WTC11 (cell line): ENCODE data around the gene ATP6V1D. TPM values are rescaled to one million over a fixed set of nuclear protein-coding genes. Genes with fewer than 3 reads are reported as not detected.

Experiments
- ATAC-seq: fragments of 200-7000 bp; cut with Tn5 transposase; 2 replicates; pipeline ENCODE4 v1.10.0; 2021; ENCODE audit warnings: mild to moderate bottlenecking, moderate library complexity
- Bru-seq: library from RNA; stranded (reverse); fragments of 400-500 nt; gene quantifications from one replicate; lab custom pipeline; 2021; lab: Mats Ljungman, UMichigan
- CTCF ChIA-PET: fragments of 300-600 bp; sonication (Branson Sonifier 250); formaldehyde crosslinking; loops from one replicate; lab custom pipeline; 2021; ENCODE audit warnings: antibody characterized with exemption; lab: Charles Lee
- POLR2A ChIA-PET: fragments of 350-600 bp; sonication (Branson Sonifier 250); formaldehyde crosslinking; loops from one replicate; lab custom pipeline; 2021; ENCODE audit warnings: antibody characterized with exemption; lab: Charles Lee
- DNase-seq: peaks from one replicate; pipeline ENCODE4 v3.0.0; 2021; ENCODE audit warnings: low spot score
- H3K27ac Mint-ChIP-seq: 2 replicates; pipeline ENCODE4 v1.8.0; 2021; ENCODE audit warnings: mixed read lengths
- H3K27me3 Mint-ChIP-seq: 2 replicates; pipeline ENCODE4 v1.8.0; 2021; ENCODE audit warnings: low read depth, mild to moderate bottlenecking, moderate library complexity, mixed read lengths
- H3K36me3 Mint-ChIP-seq: 2 replicates; pipeline ENCODE4 v1.8.0; 2021; ENCODE audit warnings: mixed read lengths
- H3K4me1 Mint-ChIP-seq: 2 replicates; pipeline ENCODE4 v1.8.0; 2022; ENCODE audit warnings: mixed read lengths
- H3K4me3 Mint-ChIP-seq: 2 replicates; pipeline ENCODE4 v1.8.0; 2021; ENCODE audit warnings: mild to moderate bottlenecking, moderate library complexity, mixed read lengths
- H3K9me3 Mint-ChIP-seq: 2 replicates; pipeline ENCODE4 v1.8.0; 2021; ENCODE audit warnings: mixed read lengths
- ATF3 ChIP-seq: sonication (generic); formaldehyde crosslinking; conservative IDR thresholded peaks from 2 replicates; pipeline ENCODE4 v1.8.1; 2022; ENCODE audit warnings: mild to moderate bottlenecking, missing genetic modification reagents
- CTCF ChIP-seq: fragments of 200-600 bp; IDR thresholded peaks from 2 replicates; pipeline ENCODE4 v1.8.0; 2022; ENCODE audit warnings: antibody characterized with exemption
- E2F1 ChIP-seq: sonication (generic); formaldehyde crosslinking; IDR thresholded peaks from 2 replicates; pipeline ENCODE4 v1.8.0; 2022; ENCODE audit warnings: mild to moderate bottlenecking, missing genetic modification reagents
- E2F4 ChIP-seq: sonication (generic); formaldehyde crosslinking; IDR thresholded peaks from 2 replicates; pipeline ENCODE4 v1.8.1; 2022; ENCODE audit warnings: low read depth, mild to moderate bottlenecking, moderate library complexity, missing genetic modification reagents, borderline replicate concordance
- FOXP1 ChIP-seq: sonication (generic); formaldehyde crosslinking; IDR thresholded peaks from 2 replicates; pipeline ENCODE4 v1.8.0; 2022; ENCODE audit warnings: missing genetic modification reagents, mild to moderate bottlenecking, moderate library complexity, borderline replicate concordance
- GTF2I ChIP-seq: fragments of 250-450 bp; sonication (Bioruptor Pico); conservative IDR thresholded peaks from 2 replicates; pipeline ENCODE4 v1.4.0; 2021; ENCODE audit warnings: mild to moderate bottlenecking
- JUN ChIP-seq: sonication (generic); formaldehyde crosslinking; IDR thresholded peaks from 2 replicates; pipeline ENCODE4 v1.8.0; 2023; ENCODE audit warnings: mild to moderate bottlenecking, missing genetic modification reagents
- MXD4 ChIP-seq: fragments of 250-450 bp; sonication (Bioruptor Pico); IDR thresholded peaks from 2 replicates; pipeline ENCODE4 v1.8.0; 2021; ENCODE audit warnings: mild to moderate bottlenecking, moderate library complexity, borderline replicate concordance
- NR3C1 ChIP-seq: sonication (generic); formaldehyde crosslinking; conservative IDR thresholded peaks from 2 replicates; pipeline ENCODE4 v1.8.1; 2023; ENCODE audit warnings: low read depth, mild to moderate bottlenecking, missing genetic modification reagents
- PREB ChIP-seq: sonication (generic); formaldehyde crosslinking; IDR thresholded peaks from 2 replicates; pipeline ENCODE4 v1.8.1; 2022; ENCODE audit warnings: mild to moderate bottlenecking, missing genetic modification reagents, moderate library complexity, borderline replicate concordance
- STAT6 ChIP-seq: sonication (generic); formaldehyde crosslinking; conservative IDR thresholded peaks from 2 replicates; pipeline ENCODE4 v1.8.1; 2023; ENCODE audit warnings: mild to moderate bottlenecking, low read depth, missing genetic modification reagents, moderate library complexity
- TEAD4 ChIP-seq: sonication (generic); formaldehyde crosslinking; IDR thresholded peaks from 2 replicates; pipeline ENCODE4 v1.8.0; 2022; ENCODE audit warnings: mild to moderate bottlenecking, missing genetic modification reagents
- USF1 ChIP-seq: sonication (generic); formaldehyde crosslinking; IDR thresholded peaks from 2 replicates; pipeline ENCODE4 v1.8.0; 2022; ENCODE audit warnings: mild to moderate bottlenecking, missing genetic modification reagents
- USF2 ChIP-seq: sonication (generic); formaldehyde crosslinking; IDR thresholded peaks from 2 replicates; pipeline ENCODE4 v1.8.1; 2023; ENCODE audit warnings: mild to moderate bottlenecking, missing genetic modification reagents, moderate library complexity
- ZNF121 ChIP-seq: sonication (generic); formaldehyde crosslinking; IDR thresholded peaks from 2 replicates; pipeline ENCODE4 v1.8.0; 2023; ENCODE audit warnings: missing genetic modification reagents
- ZNF512 ChIP-seq: sonication (generic); formaldehyde crosslinking; IDR thresholded peaks from 2 replicates; pipeline ENCODE4 v1.8.1; 2022; ENCODE audit warnings: missing genetic modification reagents, borderline replicate concordance
- ZNF671 ChIP-seq: fragments of 250-450 bp; sonication (Bioruptor Pico); IDR thresholded peaks from 2 replicates; pipeline ENCODE4 v1.8.0; 2021; ENCODE audit warnings: mild to moderate bottlenecking
- ZSCAN18 ChIP-seq: fragments of 250-450 bp; sonication (Bioruptor Pico); IDR thresholded peaks from 2 replicates; pipeline ENCODE4 v2.1.2; 2022; ENCODE audit warnings: mild to moderate bottlenecking, moderate library complexity
- long read RNA-seq, 3 experiments: library from RNA in 1 of 3; library from capped mRNA in 1 of 3; library from polyadenylated mRNA in 1 of 3; unstranded in 2 of 3; stranded (forward) in 1 of 3; transcript quantifications; one replicate each; pipeline ENCODE4 v2.0.0, GENCODE V29; 2021
- total RNA-seq: library from RNA; stranded (reverse); gene quantifications from 3 replicates; pipeline ENCODE4 v1.2.3, GENCODE V29; 2021

Gene ATP6V1D
- total RNA-seq (51.1 to 54.0 TPM (median 51.4 TPM) in 3 replicates), Bru-seq, nascent RNA (percentile 75 among the genes with signal in this experiment)
- long read RNA-seq, experiment 1, transcript ATP6V1D-201 (9 exons, 1,845 nt) = major isoform, 106 of 124 reads
- long read RNA-seq, experiment 1, partial matches to known transcripts = 6 of 124 reads
- long read RNA-seq, experiment 1, other reads (novel, unspliced or antisense) = 12 of 124 reads
- long read RNA-seq, experiment 2, transcript ATP6V1D-201 (9 exons, 1,845 nt) = major isoform, 51 of 73 reads
- long read RNA-seq, experiment 2, partial matches to known transcripts = 5 of 73 reads
- long read RNA-seq, experiment 2, other reads (novel, unspliced or antisense) = 17 of 73 reads
- long read RNA-seq, experiment 3, transcript ATP6V1D-201 (9 exons, 1,845 nt) = major isoform, 262 of 277 reads
- long read RNA-seq, experiment 3, partial matches to known transcripts = 4 of 277 reads
- long read RNA-seq, experiment 3, other reads (novel, unspliced or antisense) = 11 of 277 reads

GRCh38 chr14:67359775-67360469 lies at the start of gene ATP6V1D, which contains the start of gene EIF2S1:
Gene ATP6V1D, minus strand, starts transcription at chr14:67359804. Its CDS starts 106 bp downstream, at chr14:67359698.
Gene EIF2S1, plus strand, starts transcription at chr14:67360328. Its CDS starts 4,440 bp downstream, at chr14:67364768.
- H3K27ac Mint-ChIP-seq = peak within 1 kb of the TSS; percentile 97
- POLR2A ChIA-PET = interaction anchor here (0.5 to 1.2 kb wide), 2 partner anchors 336 to 969 kb away, joined by 3 to 4 read pairs; partner anchors contain the start of gene RDH11
- no peaks in the 10 kb centered on the region for H3K9me3 Mint-ChIP-seq
- CTCF ChIA-PET = interaction anchor here (0.6 to 1.6 kb wide), 55 partner anchors 9 to 1001 kb away, joined by 3 to 15 read pairs (median 4); partner anchors contain the start of genes ARG2, PLEK2, PLEKHH1 and RDH11
- H3K4me3 Mint-ChIP-seq = peak within 1 kb of the TSS; percentile 99
- ATAC-seq (peak; percentile 96), DNase-seq (peak; percentile 99)
- no peaks in the 10 kb centered on the region for H3K27me3 Mint-ChIP-seq
- H3K4me1 Mint-ChIP-seq = peaks cover 23% of the 10 kb centered on the region
- peaks cover 5% of the 10 kb centered on the region for H3K36me3 Mint-ChIP-seq
- TF ChIP-seq MXD4 (no peak), E2F1 (CRISPR knock-in tag) (no peak), GTF2I (CRISPR knock-in tag) (no peak), USF2 (peak; percentile 91), ATF3 (CRISPR knock-in tag) (no peak), STAT6 (no peak), USF1 (CRISPR knock-in tag) (peak; percentile 90), ZSCAN18 (CRISPR knock-in tag) (no peak), FOXP1 (CRISPR knock-in tag) (no peak; the same call in 1 of the 2 replicates), E2F4 (no peak), ZNF671 (no peak), TEAD4 (CRISPR knock-in tag) (no peak), JUN (CRISPR knock-in tag) (no peak), CTCF (peak; percentile 54; the same call in 1 of the 2 replicates), ZNF512 (CRISPR knock-in tag) (no peak), PREB (CRISPR knock-in tag) (no peak), ZNF121 (CRISPR knock-in tag) (no peak), NR3C1 (CRISPR knock-in tag) (no peak)
